OCI-LY1 (cell line): ENCODE results near the gene AP3S2.

ENCODE experiments used
- CTCF ChIP-seq: fragments of 200-600 bp; sonication (generic), shearing (Covaris generic); IDR thresholded peaks from 2 replicates; pipeline ENCODE4 v1.5.1; 2017; ENCODE audit warnings: mild to moderate bottlenecking, antibody characterized with exemption, low read length, moderate library complexity, mixed read lengths
- EZH2 ChIP-seq: fragments of 200-600 bp; sonication (generic), shearing (Covaris generic); IDR thresholded peaks from 2 replicates; pipeline ENCODE4 v1.8.0; 2017; ENCODE audit warnings: borderline replicate concordance, mixed run types, mild to moderate bottlenecking, antibody characterized with exemption, low read length, moderate library complexity, mixed read lengths

- no peak for TF ChIP-seq CTCF
- TF ChIP-seq EZH2, result no peak
Observed at GRCh38 chr15:89917442-89918101, 23.8 kb upstream of the AP3S2 start.
